ENCODE results near the gene ATL1. TPM values are rescaled to one million over a fixed set of nuclear protein-coding genes. Genes with fewer than 3 reads are reported as not detected.

The ATL1 gene
- total and polyA plus RNA-seq, 2 of the 8 experiments (the other 6 are each of a cell fraction or from before 2014, with no cell fraction given): 4.0 to 5.9 TPM

DNA sequence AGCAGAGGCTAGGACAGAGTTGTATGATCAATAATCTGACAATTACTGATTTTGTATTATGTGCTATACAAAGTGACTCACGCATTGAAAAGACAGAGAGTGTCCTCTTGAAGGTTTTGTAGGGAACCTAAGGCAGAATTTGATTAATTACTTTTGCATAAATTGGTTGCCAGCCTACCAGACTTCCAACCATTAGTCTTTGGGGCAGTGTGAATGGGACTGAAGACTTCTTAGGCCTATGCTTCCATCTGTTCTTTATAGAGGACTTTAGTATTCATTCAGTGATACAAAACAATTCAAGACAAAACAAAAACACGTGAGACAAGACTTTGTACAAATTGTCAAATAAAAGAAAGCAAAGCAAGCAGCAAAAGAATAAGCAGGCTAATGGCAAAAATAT, 46.5 kb downstream of the ATL1 start:
- WGBS, 2 experiments (ENCODE audit: extremely low coverage in 1 of 2, insufficient coverage in 1 of 2, insufficient read length in 1 of 2, insufficient replicate concordance in 2 of 2, low coverage in 1 of 2, low lambda C conversion rate in 2 of 2, missing lambda C conversion rate in 1 of 2): 93% methylated on average over 2 of the region's 2 CpGs; no CpG with 5 or more reads in 1 of the 2 experiments
- Histone ChIP-seq H3K9ac (replicated peaks in 1 of 4; ENCODE audit: extremely low read depth in 1 of 4, low read depth in 3 of 4, low read length in 3 of 4) (no peak overlapping the region), H2AFZ (ENCODE audit: low read length) (no peak overlapping the region), H3K4ac (replicated peaks; ENCODE audit: insufficient read length, low read depth, low read length) (no peak overlapping the region), H3K14ac (ENCODE audit: insufficient read length) (no peak overlapping the region), H3K27ac (ENCODE audit: low read depth, low read length) (no peak overlapping the region), H3K79me1 (ENCODE audit: low read depth, low read length) (no peaks in the 10 kb centered on the region), H4K5ac (ENCODE audit: insufficient read length, low read depth, low read length) (no peak overlapping the region), H2BK120ac (replicated peaks; ENCODE audit: low read depth, low read length) (no peak overlapping the region), H2BK5ac (ENCODE audit: low read depth, low read length) (no peak overlapping the region), H3K4me1 (replicated peaks in 1 of 4; ENCODE audit: control insufficient read depth in 3 of 4, insufficient read depth in 4 of 4, low read length in 3 of 4) (no peaks in the 10 kb centered on the region), H2BK12ac (ENCODE audit: low read depth, low read length) (no peak overlapping the region), H3K23me2 (ENCODE audit: low read depth, low read length) (no peaks in the 10 kb centered on the region), H3K56ac (replicated peaks; ENCODE audit: insufficient read length, low read depth, low read length) (no peak overlapping the region), H3K79me2 (ENCODE audit: control insufficient read depth in 1 of 2, insufficient read depth in 2 of 2, low read length in 2 of 2) (no peaks in the 10 kb centered on the region), H3K36me3 (ENCODE audit: control insufficient read depth in 2 of 4, insufficient read depth in 4 of 4, low read length in 3 of 4) (no peaks in the 10 kb centered on the region), H4K91ac (replicated peaks; ENCODE audit: insufficient read length, low read length) (no peak overlapping the region), H2AK5ac (ENCODE audit: low read depth, low read length) (no peak overlapping the region), H3K27me3 (replicated peaks in 1 of 4; ENCODE audit: control insufficient read depth in 3 of 4, extremely low read depth in 1 of 4, insufficient read depth in 3 of 4, low read length in 3 of 4) (no peaks in the 10 kb centered on the region), H3K23ac (ENCODE audit: insufficient read length) (no peak overlapping the region), H2BK15ac (ENCODE audit: low read length) (no peak overlapping the region), H3K18ac (ENCODE audit: extremely low read depth, low read length) (no peak overlapping the region), H4K20me1 (replicated peaks in 1 of 2; ENCODE audit: control insufficient read depth in 1 of 2, insufficient read depth in 2 of 2, low read length in 2 of 2) (no peaks in the 10 kb centered on the region), H2BK20ac (ENCODE audit: low read length) (no peak overlapping the region), H3K4me2 (ENCODE audit: insufficient read depth in 1 of 2, low read depth in 2 of 2, low read length in 2 of 2) (no peak overlapping the region), H4K8ac (ENCODE audit: extremely low read depth, insufficient read depth, low read length) (no peak overlapping the region), H3K9me3 (ENCODE audit: insufficient read depth in 2 of 2, low read depth in 1 of 2, low read length in 1 of 2) (no peaks in the 10 kb centered on the region), H3K4me3 (ENCODE audit: extremely low read depth in 1 of 4, insufficient read depth in 2 of 4, low read depth in 3 of 4, low read length in 4 of 4) (no peak overlapping the region)
- FAIRE-seq: no peak
- DNase-seq (ENCODE audit: low read depth in 1 of 2, low spot score in 2 of 2): no peak
- CTCF ChIA-PET (ENCODE audit: partially characterized antibody): interaction anchor here (0.6 to 2.6 kb wide), 5 partner anchors 10 to 167 kb away, joined by 3 to 13 read pairs (median 7); no protein-coding TSS in a partner anchor
- no peak for TF ChIP-seq MAFK (IDR thresholded peaks at IDR 0.05; ENCODE audit: low read depth, low read length)
- TF ChIP-seq JUND (IDR thresholded peaks at IDR 0.05; ENCODE audit: low read length): no peak
- TF ChIP-seq KDM5A (IDR thresholded peaks at IDR 0.05; ENCODE audit: low read length): no peak
- no peak for TF ChIP-seq NRF1 (IDR thresholded peaks at IDR 0.05; ENCODE audit: low read depth, low read length)
- POLR2A ChIA-PET (ENCODE audit: partially characterized antibody): no interaction called here

All from H1 (cell line).